HG02938 (cell line): Measurements from ENCODE around the gene PPP1R27.

Experiments
- ATAC-seq: cut with Tn5 transposase; IDR thresholded peaks from one replicate; pipeline ENCODE4 v1.9.1; 2021; ENCODE audit warnings: mild to moderate bottlenecking, moderate library complexity; ENCODE audit not compliant: unreplicated experiment

Gene PPP1R27

DNA sequence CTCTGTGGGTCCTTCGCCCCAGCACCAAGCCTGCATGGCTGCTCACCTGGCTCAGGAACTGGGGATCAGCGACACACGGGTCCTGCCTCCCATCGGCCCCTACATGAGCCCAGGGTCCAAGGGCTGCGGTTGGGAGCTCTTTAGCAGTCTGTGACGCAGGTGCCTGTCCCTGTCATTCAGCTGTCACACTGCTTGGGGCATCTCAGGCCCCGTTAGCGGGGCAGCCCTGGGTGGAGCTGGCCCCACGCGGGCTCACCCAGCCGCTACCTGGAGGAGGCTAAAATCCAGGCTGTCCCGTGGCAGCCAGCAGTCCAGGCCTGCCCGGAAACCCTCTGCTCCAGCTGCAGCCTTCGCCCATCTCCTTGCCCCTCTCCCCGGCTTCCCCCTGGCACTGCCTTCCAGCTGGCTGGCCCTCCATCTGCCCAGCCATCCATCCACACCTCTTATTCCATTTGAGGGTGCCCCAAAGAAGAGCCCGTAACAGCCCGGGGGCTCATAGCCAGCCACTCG is 27.6 kb downstream of the PPP1R27 start:
- no peak for ATAC-seq

DNA sequence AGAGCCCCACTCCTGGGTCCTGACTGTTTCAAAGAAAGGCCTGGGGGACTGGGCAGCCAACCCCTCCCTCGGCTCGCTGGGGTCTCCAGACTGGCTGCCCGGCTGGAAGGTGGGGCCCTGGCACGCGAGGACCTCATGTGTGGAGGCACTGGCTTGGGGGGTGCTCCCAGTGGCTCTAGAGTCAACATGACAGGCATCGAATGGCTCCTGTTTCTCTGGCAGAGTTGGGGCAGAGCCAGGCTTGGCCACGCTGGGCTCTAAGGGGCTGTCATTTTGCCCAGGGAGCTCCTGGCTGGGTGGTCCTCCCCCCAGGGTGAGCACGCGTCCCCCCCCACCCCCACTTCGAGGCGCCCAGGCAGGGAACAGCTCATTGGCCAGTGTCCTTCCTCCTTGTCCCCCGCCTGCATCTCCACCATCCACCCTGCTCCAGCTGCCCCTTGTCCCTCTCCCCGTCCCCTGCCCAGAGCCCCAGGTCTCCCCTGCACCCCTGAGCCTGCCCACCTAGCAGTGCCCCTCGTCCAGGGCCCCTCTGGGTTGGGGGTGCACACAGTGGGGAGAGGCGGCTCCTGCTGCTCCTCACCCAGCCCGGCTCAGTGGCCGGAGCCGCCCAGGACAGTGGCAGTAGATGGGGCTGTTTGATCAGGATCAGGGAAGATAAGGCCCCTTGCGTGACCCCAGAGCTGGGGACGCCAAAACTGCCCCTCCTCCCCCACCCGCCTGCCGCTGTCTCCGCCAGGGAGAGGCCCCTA is 28.2 kb downstream of the PPP1R27 start:
- no peak for ATAC-seq

DNA sequence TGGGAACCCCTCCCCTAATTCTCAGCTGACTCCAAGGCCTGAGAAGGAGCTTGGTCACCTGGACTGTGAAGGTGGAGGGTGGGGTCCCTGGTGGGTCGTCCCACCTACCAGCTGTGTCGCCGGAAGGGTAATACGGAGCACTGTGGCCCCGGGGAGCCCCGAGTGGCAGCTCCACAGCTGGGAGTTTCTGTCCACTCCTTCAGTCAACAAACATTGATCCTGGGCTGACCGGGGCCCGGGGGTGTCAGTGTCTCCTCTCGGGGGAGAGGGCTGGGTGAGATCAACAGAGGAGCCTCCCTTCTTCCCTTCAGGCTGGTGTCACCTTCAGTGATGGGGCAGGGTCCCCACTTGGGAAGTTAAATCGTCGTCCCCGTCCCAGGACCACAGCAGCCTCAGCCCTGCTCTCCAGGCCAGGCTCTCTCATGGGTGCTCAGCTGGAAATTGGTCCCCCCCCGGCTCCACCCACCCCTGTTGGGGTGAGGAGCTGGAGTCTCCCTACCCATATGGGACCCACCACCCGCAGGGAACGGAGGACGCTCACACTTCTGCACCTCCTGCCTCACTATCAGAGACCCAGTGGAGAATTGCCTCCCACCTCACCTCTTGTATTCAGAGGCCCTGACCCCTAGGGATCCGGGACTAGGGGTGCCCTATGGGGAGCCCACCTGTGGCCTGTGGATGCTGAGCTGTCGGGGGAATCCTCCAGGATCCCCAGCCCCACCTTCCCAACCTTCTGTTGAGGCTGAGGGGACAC is 29.0 kb downstream of the PPP1R27 start:
- no peak for ATAC-seq

DNA sequence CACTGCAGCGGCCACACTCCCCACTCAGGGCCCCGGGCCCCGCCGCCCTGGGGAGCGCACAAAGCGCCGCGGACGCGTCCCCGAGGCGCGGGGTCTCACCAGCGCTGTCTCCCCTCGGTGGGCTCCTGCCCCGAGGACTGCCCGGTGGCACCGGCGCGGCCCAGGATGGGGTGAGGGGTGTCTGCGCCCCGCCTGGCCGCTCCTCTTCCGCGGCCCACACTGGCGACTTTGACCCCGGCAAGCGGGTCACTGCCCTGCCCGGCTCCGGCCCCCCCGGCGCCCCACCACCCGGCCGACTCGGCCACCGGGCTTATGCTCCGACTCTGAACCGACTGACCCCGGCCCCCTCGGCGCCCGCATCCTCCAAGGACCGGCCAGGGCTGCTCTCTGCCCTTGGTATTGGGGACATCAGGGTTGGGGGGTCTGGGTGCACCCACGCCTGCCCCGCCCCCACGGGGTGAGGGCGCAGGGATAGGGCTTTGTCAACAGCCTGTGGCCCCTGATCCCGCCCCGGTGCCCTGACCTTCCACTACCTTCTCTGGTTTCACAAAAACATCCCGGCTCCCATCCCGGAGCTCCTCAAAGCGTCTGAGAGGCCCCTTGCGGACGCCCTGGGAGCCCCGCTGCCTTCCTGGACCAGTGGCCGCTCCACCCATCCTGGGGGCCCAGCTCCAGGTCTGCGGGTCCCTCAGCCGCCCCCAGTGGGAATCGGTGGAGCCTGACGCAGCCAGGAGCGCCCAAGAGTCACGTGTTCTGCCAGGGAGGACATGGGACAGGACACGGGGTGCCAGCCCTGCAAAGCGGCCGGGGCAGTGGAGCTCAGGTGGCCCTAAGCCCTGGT is 30.1 kb downstream of the PPP1R27 start:
- ATAC-seq: no peak

DNA sequence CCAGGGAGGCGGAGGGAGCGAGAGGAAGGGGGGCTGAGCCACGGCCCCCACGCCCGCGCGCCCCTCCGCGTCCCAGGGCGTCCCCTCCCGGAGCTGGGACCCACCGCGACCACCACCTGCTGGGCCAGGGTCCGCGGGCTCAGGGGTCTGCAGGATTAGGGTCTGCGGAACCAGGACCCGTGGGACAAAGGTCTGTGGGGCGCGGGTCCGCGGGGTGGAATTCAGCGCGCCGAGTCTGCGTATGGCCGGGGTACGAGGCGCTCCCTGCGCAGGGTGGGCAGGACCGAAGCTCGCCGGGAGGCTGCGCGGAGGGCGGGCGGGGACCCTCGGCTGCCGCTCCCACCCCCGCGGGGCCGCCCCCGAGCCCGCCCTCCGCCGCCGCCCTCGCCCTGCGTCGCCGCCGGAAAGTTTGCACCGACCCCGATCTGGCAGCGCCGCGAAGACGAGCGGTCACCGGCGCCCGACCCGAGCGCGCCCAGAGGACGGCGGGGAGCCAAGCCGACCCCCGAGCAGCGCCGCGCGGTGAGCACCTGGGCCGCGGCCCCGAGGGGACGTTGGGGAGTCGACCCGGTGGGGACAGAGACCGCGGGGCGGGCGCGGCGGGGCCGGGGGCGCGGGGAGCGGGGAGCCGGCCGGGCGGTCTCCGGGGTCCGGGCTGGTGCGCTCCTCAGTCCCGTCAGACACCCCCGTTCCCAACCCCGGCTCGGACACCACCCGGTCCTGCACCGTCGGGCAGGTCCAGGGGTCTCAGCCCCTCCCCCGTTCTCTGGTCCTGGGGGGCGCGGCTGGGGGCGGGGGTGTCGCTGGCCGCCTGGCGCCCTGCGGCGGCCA is 30.9 kb downstream of the PPP1R27 start, which contains the start of gene GCGR:
GCGR (plus strand) TSS at position 423 of the 831 bp plus-strand sequence. CDS start 4,869 bp downstream, outside the sequence.
- ATAC-seq: no peak

DNA sequence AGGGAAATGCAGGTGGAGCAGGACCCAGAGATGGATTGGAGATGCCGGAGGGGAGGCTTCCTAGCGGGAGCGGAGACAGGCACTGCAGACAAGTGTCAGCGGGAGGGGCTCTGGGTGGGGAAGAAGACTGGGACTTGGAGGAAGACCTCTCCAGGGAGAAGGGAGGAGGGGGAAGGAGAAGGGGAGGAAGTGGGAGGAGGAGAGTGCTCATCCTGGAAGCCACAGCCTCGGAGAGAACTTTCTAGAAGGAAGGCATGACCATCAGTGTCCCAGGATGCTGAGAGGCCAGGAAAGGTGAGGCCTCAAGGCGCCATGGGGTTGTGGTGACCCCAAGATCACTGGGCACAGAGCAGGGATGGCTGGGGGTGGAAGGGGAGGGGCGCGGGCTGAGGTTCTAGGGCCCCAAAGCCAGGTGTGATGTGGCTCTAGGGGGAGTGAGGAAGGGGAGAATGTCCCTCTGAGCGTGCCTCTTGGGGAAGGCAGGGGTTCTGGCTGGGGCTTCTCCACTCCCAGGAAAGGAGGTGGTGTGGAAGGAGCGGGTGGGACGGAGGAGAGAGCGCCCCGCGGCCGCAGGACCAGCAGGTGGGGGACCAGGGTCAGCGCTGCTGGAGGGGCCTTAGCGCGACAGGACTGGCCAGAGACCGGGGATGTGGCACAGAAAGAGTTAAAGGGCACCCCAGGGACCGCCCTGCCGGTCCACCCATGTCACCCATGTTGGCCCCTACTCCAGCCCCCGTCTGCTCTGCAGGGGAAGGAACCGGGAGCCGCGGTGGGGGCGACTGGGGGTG is 31.8 kb downstream of the PPP1R27 start:
- no peak for ATAC-seq

GRCh38 chr17:81802048-81802758 is 32.6 kb downstream of the PPP1R27 start:
- no peak for ATAC-seq

GRCh38 chr17:81801327-81801726 is 33.5 kb downstream of the PPP1R27 start:
- no peak for ATAC-seq

- ATAC-seq: no peak
Measured at GRCh38 chr17:81794509-81794908, 40.3 kb downstream of the PPP1R27 start.

- no peak for ATAC-seq
Measured at GRCh38 chr17:81794074-81794476, 40.8 kb downstream of the PPP1R27 start.

GRCh38 chr17:81792675-81793615 is 41.9 kb downstream of the PPP1R27 start:
- ATAC-seq: no peak
